ENCODE measurements around the gene SPATA31A7.
"Not testable (repeated sequence)": the region's sequence is repeated elsewhere in the genome, so short reads cannot be mapped to it uniquely, and the experiment has no call there.

The SPATA31A7 gene

DNA sequence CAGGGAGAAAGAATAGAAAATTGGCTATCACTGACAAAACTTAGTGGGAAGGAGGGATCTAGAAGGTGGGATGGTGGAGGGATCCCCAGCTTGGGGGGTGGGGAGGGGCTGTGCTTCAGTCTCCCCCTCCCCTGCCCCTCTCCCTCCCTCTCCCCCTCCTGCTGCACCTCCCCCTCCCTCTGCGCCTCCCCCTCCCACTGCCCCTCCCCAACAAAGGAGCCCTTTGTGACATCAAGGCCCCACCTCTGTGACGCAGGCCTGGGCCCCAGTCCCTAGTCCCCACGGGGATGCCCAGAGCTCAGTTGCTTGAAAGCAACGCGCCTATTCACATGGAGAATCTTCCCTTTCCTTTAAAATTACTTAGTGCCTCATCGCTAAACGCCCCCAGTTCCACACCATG lies at the start of gene SPATA31A7:
SPATA31A7 (plus strand) TSS at position 301 of the 400 bp plus-strand sequence; CDS start at position 330, 29 bp downstream.
- not testable (repeated sequence) for DNase-seq

DNA sequence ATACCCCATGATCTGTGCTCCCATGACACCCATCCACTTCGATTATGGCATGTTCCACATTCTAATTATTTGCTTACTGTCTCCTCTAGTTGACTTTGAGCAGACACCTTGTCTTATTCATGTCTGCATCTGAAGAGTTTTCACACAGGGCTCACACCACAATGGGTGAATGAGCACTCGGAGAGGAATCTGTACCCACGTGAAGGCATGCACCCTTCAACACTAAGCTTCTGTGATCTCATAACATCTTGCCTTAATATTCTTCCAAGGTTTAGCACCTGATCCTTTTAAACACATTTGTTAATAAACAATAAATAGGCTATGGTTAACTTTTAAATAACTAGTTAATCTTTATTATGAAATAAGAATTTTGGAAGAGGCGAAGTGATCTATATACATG lies 36.6 kb downstream of the SPATA31A7 start:
- DNase-seq = not testable (repeated sequence)
